CD1c-positive myeloid dendritic cell (primary cell): Measurements from ENCODE around the gene NLRP9.

Experiments
- DNase-seq: peaks from one replicate; pipeline ENCODE4 v3.0.0-alpha.2; 2016; ENCODE audit errors: extremely low spot score

The NLRP9 gene

DNA sequence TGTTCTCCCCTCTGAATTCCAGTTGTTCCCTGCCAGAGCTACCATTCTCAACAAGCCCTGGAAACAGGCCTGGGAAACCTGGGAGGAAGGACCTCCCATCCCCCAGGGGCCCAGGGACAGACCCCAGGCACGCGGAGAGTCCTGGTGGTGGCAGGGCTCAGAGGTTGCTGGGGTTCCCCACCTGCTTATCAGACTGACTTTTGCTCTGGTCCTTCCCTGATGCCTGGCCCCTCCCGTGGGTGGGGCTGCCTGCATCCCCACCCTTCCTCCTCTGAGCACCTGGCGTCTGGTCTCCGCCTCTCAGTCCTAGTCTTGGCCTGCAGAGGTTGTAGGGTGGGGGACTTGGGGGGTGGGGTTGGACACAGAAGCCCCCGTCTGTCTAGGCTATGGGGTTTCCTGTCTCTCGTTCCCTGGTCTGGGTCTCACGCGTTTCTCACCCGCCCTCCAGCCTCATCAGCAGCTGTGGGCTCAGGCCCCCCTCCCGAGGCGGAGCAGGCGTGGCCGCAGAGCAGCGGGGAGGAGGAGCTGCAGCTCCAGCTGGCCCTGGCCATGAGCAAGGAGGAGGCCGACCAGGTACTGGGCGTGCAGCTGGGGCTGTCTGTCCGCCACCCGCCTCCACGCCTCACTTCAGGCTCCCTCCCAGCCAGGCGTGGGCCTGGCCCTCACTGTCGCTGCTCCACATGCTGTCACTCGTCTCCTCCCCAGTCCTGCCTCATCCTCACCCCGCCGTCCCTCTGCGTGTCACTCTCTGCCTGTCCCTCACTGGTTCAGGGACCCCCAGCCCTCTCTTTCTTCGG is 49.6 kb downstream of the NLRP9 start:
- no peak for DNase-seq

DNA sequence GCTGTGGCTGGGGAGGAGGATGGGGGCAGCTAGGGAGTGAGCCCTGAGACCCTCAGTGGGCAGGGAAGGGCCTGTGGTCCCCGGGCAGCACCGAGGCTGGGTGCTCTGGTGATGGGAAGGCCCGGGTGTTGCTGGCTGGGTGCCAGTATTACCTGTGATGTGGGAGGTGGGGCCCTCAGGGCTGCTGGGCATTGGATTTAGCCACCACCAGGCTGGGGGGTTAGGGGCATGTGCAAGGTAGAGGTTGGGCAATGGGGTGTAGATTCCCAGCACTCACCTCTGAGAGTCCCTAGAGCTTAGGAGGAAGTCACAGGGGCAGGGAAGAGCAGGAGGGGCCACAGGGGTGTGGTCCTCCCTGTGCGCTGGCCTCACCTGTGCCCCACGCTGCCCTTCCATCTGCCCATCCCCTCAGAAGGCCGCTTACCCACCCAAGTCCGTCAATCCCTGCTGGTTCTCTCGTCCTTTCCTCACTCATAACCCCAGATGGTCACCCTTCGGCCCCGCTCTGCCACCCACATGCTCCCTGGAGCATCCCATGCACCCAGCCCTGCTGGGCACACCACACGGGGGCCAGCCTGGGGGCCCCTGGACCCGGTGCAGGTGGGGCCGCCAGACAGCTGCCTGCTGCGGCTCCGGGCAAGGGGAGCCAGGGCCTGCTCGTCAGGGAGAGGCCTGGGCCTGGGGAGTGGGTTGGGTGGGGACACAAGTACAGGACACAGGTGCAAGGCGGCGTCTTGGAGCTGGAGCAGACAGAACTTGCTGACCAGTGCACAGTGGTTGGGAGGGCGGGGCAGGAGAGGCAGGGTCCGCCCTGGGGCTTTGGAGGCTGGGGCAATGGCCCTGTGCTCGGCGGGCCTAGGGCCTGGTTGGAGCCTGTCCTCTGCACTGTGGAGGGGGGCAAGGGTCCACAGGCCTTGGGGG is 50.7 kb downstream of the NLRP9 start:
- DNase-seq, result no peak

DNA sequence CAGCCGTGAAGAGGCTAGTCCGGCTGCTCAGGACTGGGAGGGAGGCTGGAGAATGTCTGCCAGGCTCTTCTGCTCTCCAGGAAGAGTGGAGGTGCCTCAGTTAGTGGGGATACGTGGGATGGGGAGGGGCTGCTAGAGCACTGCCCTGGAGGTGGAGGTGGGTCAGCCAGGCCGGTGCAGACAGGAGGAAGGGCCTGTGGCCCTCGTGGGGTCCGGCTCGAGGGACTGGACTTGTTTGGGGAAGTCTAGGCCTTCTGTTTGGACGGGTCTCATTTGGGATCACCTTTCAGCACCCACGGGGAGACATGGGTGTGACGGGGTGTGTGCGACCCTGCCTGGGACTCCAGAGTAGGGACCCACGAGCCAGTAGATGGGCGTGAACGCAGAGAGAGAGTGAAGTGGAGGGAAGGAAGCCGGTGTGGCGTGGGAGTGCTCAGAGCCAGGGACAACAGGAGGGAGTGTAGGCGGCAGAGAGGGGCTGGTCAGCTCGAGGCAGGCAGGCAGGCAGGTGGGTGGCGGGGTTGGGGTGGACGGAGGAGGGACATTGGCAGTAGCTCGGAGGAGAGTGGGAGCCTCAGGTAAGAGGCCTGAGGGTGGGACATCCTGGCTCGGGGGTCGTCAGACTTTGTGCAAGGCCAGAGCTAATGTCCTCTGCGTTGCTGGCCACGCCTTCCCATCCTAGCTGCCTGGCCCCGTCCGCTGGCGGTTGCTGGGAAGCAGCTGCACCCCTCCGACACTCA is 51.7 kb downstream of the NLRP9 start:
- no peak for DNase-seq

DNA sequence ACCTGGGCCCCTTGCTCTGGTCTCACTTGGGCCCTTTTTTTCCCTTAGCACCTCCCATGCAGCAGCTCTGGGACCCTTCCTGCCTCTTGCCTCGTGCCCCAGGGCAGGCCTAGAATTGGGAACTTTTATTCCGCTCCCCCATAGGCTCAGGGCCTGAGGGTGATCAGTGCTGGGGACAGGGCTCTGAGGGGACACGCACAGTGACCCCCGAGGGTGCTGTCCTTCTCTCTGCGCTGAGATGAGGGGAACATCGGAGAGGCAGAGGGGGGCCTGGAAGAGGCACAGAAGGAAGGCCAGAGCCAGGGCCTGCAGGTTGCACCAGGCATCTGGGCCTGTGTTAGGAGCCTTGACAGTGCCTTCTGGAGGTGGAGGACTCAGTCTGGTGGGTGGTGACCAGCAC is 52.4 kb downstream of the NLRP9 start:
- DNase-seq, result no peak

DNA sequence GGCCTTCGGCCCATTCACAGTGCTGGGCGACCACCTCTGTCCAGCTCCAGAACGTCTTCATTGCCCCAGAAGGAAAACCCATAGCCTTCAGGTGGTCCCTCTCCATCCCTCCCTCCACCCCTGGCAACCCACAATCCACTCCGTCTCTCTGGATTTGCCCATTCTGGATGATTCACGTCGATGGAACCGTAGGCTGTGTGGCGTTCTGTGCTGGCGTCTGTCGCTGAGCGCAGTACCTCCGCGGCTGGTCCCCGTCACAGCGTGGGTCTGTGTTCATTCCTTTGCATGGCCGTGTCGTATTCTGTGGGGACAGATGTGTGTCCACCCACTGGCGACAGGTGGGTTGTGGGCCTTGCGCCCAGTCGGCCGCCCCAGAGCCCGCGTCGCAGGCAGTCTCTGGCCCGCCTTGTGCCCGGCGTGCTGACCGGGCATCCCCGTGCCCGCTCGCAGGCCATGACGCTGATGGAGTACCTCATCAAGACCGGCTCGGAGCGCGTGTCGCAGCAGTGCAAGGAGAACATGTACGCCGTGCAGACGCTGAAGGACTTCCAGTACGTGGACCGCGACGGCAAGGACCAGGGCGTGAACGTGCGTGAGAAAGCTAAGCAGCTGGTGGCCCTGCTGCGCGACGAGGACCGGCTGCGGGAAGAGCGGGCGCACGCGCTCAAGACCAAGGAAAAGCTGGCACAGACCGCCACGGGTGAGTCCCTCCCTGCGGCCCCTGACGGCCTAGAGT is 53.1 kb downstream of the NLRP9 start:
- DNase-seq, result no peak

DNA sequence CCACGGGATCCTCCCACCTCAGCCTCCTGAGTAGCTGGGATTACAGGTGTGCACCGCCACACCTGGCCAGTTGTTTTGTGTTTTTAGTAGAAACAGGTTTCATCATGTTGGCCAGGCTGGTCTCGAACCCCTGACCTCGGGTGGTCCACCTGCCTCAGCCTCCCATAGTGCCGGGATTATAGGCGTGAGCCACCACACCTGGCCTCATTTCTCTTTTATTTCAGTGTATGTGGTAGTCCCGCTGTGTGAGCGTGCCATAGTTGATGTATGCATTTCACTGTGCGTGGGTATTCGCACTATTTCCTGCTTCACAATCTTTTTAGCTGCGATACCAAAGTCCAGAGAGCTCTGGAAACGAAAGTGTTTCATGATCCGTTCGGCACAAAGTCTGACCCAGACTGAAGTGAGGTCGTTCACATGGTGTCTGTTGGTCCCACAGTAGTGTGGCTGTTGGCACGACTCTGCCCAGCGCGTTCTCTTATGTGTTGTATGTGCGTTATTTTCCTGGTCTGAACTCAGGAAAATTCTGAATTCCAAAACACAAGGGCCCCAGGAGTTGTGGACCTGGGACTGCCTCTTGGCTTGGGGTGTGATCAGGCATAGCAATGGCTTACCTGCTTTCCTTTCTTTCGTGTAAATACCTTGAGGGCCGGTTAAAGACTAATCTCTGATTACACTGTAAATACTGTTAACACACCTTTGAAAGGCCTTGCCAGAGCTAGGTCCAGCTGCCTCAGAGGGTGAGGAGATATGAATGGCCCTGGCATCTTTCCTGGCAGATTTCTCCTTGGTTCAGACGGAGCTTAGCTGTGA is 54.5 kb downstream of the NLRP9 start:
- DNase-seq, result no peak

DNA sequence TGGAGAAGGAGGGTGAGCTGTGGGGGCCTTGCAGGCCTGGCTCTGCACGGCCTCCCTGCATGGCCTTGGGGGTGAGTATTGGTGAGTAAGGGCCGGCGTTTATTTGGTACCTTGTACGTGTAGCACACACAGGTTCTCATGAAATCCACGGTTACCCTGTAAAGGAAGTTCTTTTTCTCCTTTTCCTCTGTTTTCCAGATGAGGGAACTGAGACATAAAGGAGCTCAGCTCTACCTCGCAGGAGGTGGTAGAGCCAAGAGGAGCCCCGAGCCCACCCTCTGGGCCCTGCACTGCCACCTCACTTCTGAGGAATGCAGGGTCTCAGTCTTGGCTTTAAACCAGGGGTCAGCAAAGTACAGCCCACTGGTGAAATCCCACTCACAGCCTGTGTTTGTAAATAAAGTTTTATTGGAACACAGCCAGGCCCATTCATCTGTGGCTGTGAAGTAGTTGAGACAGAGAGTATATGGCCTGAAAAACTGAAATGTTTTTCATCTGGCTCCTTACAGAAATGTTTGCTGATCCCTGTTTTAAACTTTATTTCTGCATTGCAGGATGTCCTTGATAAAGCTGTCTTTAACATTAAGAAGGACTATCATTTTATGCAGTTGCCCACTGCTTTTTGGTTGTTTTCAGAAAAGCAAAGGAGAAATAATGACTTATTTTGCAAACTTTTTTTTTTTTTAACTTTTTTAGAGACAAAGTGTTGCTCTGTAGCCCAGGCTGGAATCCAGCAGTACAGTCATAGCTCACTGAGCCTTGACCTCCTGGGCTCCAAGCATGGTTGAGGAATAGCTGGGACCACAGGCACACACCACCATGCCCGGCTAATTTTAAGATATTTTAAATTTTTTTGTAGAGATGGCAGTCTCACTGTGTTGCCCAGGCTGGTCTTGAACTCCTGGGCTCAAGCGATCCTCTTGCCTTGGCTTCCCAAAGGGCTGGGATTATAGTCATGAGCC is 56.8 kb downstream of the NLRP9 start:
- DNase-seq, result no peak

DNA sequence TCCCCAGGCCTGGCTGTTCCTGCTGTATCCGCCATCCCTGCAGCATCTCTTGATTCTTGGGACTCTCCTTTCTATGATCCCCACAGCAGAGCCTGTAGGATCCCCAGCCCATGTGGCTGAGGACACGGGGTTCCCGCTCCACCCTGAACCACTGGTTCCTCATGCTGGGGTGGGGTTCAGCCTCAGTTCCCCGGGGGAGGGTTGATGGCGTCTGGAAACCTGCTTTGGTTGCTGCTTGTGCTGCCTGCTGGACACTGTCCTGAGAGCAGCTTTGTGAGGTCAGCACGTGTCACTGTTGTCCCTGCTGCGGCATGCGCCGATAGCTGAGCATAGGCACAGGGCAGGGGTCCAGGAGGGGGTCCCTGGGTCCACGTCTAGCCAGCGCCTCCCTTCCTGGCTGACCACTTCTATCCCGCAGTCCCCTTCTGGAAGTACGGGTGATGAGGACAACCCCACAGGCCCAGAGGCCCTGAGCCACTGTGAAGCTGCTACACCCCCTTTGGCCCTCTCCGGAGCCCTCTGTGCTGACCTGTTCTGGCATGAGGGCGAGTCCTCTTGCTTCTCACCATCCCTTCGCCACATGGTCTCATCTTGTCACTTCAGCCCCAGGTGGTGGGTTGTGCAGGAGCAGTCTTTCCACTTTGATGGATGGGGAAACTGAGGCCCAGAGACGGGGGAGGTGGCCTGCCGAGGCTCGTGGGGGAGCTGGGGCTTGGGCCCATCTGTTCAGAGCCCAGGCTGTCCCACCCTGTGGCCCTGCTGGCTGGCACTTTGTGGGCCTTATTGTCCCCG is 57.7 kb downstream of the NLRP9 start:
- no peak for DNase-seq

DNA sequence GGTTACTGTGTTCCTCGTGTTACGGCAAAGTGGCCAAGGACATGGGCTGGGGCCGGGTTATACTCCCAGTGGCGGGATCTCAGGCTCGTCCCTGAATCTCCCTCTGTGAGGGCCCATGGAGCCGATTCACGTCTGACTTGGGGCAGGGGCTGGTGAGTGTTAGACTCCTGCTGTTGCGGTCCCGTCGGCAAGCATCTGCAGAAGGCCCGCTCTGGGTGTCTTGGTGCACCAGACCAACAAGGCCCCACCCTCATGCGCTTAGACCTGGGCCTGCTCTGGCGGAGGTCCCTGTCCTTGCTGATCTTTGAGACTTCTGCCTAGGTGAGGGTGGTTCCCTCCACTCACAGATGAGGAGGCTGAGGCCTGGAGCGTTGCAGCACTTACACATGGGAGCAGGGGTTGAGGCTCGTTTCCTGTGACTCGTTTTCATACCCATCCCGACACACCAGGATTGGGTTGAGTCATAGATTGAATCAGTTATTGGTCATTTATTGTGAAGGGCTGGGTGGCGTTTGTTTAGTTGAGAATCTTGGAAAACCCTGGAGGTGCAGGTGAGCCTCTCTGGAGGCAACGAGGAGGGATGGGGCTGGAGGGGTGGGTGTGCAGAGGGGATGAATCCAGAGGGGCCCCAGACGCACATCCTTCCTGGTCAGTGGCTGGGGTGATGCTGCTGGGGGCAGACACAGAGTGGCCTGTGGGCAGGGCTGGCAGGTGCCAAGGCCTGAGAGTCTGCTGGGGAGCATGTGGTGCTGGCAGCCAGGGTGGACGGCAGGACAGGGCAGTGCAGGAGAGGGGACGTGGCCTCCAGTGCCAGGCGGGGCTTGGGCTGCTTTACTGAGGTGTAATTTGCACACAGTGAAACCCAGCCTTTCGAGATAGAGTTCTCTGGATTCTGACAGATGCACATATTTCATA is 58.6 kb downstream of the NLRP9 start:
- DNase-seq, result no peak

DNA sequence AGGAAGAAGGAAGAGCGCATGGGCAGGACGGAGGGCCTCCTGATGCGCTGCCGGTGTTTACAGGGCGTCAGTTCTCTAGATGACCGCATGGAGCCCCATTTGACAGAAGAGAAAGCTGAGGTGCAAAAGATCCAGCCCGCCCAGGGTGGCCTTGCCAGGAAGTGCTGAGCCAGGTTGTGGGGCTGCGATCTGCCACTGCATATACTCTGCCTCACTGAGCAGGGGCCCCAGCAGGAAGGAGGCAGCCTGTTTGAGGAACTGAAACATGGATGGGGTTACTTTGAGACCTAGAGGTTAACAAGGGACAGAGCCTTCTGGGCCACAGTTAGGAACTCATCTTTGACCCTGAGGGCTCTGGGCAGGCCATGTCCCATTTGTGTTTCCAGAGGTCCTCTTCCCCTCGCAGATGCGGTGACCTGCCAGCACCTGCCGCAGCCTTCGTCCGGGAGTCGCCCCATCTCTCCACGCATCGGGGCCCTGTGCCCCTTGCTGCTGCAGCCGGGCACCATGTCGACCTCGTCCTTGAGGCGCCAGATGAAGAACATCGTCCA is 60.0 kb downstream of the NLRP9 start:
- peak; percentile 84 for DNase-seq

DNA sequence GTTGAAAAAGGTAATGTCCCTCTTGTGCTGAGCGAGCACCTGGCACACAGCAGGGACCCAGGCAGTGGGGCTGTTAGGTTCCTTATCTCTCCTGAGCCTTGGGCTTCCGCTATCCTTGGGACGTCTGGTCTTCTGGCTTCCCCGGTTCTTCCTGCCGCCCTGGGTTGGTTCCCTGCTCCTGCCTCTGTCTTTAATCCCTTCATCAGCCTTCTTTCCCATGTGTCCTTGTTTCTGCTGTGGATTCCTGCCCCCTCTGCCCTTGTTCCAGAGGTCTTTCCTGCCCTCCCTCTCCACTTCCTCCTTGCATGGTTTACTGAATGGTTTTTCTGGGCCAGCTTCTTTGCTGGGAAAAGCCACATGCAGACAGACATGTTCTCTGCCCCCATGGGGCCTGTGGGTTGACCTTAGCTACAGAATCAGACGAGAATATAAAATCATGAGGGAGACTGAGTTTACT is 60.6 kb downstream of the NLRP9 start:
- DNase-seq, result peak; percentile 19

DNA sequence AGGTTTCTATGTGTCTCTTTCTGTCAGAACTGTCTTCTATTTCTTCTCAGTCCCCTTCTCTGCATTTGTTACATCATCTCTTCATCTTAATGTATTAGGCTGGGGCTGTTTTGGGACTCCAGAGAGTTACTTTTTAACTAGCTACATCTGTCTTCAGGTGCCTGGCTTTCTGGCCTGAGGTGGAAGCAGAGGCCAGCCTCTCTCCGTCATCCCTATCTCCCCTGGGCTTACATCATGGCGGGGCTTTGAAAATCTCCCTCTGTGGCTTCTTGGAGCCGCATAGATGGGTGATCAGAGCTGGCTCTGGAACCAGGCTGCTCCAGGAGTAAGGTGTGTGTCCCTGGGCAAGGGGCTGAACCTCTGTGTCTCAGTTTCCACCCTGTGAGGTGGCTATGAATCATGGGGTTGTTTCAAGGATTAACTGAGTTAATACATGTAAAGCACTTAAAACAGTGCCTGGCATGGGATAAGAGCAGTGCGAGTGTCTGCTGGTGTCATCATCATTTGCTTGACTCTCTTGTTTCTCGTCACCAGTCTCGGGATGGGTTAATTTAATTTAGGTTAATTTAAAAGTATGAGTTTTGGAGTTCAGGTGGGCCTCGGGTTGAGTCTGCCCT is 61.2 kb downstream of the NLRP9 start:
- DNase-seq, result no peak

DNA sequence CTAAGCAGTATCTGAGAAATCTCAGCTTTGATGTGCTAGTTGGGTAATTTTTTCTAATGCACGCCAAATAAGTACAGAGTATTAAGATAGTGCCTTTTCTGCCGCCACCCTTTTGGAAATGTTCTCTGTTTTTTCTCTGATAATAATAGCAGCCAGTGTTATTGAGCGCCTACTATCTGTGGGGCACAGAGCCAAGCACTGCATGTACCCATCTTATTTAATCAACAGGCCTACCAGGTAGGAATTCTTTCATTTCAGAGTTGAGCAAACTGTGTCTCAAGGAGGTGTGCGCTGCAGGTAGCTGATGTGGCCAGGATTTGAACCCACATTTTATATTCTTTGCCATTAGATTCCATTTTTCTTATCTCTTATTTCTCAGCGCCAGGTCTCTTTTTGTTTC is 61.8 kb downstream of the NLRP9 start:
- no peak for DNase-seq

DNA sequence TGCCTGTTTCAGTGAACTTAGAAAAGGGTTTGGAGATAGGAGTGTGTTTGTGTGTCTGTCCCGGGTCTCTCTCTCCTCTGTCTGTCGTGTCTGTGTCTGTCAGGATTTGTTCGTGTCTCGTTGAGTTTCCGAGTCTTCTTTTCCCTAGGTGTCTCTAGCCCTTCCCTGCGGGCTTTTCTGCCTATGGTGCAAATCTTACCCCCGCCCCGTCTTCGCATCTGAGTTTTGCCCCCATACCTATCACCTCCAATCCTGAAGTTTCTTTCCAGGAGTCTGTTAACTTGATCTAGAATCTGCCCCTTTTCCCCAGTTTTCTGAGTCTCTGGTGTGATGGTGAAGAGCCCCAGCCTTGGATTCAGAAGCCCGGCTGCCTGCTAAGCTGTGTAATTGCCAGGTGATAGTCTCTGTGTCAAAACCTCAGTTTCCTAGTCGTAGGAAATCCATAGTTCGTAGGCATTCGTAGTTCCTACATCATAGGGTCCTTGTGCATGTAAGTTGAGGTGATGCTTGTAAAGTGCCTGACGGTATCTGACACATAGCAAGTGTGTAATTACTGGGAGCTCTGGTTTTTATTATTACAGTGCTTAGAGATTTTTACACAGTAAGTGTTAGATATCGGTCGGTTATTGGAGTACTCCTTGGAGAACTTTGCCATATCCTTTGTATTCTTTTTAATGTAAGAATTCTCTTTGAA is 62.4 kb downstream of the NLRP9 start:
- no peak for DNase-seq

DNA sequence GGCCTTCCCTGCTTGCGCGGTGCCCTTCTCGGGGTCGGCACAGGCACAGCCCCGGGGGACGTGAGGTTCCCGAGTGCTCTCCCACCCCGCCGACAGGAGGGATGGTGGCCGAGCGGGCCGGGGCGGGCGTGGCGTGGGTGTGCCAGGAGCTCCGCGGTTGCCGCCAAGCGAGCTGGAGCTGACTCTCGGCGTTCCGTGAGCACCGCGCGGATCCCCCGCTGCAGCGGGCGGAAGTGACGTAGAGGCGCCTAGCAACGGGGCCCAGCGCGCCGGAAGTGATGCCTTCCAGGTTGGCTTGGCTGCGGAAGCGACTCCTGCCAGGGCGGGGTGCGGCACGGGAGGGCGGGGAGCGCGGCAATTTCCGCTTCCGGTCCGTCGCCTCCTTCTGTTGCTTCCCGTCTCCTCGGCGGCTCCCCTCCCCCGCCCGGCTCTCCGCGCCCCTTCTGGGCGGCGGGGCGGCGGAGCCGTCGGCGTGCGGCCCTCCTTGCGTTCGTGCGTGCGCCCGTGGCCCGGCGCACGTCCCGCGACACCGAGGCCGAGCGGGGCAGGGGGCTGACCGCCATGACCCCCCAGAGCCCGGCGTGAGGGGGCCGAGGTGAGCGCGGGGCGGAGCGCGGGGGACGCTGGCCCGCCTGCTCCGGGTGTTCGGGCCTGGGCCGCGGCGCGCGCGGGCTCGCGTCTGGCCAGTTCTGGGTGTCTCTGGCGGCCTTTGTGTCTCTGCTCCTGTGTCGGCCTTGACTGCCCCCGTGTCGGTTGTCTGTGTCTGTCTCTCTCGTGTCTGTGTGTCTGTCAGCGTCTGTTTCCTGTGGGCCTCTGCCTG is 63.2 kb downstream of the NLRP9 start, which contains the start of gene EPN1:
TSS of gene EPN1 (plus strand) at position 386 of the 820 bp plus-strand sequence. CDS start 3,402 bp downstream, outside the sequence.
- peak; percentile 98 for DNase-seq
